Heart left ventricle (tissue), 13 donors: Measurements from ENCODE around the gene LMAN1L.

Experiments
- POLR2A ChIP-seq, 2 donors: fragments of 450-650 bp; IDR thresholded peaks; one replicate each; pipeline ENCODE4 v1.6.1; 2017; ENCODE audit warnings: antibody characterized with exemption in 2 of 2, mild to moderate bottlenecking in 2 of 2, moderate library complexity in 2 of 2
- TF ChIP-seq, protein P1 (sequence below), 12 donors: fragments of 200-600 bp; sonication (generic) in 4 of 12; IDR thresholded peaks; one replicate each; pipeline versions ENCODE4 v1.5.0 to v1.8.0; 2018 to 2022; ENCODE audit warnings: antibody characterized with exemption in 12 of 12, mild to moderate bottlenecking in 5 of 12
- donor health status: ischemic (EF 13 %, LVEDD 7.1; RV severe dilation, severe dysfunction).
- donor health status: DM: no; HTN: yes; CAD: no.
- donor health status: DM: no; HTN: no; CAD: no.
- donor health status: ischemic (EF 25% LVEDD 6.9; RV normal size, moderate dysfunction).
- donor health status: ischemic (EF 25% LVEDD 5.7; RV mildly dilated, moderate dysfunction).
- donor health status: ischemic (EF 35%, LVEDD 5.7; RV mildly dilated, moderate dysfunction).
- donor health status: nonischemic (EF 11% LVEDD 7.7; RV severe dilation, severe dysfunction).
- donor health status: DM: yes; HTN: yes; CAD: no.
- donor health status: PGD.
- donor health status: ischemic (EF 29% LVEDD 5.4; RV normal size, mild dysfunction).
- donor health status: nonischemic (EF 23%, LVEDD 6.1; RV moderate dilation, normal function).

DNA sequence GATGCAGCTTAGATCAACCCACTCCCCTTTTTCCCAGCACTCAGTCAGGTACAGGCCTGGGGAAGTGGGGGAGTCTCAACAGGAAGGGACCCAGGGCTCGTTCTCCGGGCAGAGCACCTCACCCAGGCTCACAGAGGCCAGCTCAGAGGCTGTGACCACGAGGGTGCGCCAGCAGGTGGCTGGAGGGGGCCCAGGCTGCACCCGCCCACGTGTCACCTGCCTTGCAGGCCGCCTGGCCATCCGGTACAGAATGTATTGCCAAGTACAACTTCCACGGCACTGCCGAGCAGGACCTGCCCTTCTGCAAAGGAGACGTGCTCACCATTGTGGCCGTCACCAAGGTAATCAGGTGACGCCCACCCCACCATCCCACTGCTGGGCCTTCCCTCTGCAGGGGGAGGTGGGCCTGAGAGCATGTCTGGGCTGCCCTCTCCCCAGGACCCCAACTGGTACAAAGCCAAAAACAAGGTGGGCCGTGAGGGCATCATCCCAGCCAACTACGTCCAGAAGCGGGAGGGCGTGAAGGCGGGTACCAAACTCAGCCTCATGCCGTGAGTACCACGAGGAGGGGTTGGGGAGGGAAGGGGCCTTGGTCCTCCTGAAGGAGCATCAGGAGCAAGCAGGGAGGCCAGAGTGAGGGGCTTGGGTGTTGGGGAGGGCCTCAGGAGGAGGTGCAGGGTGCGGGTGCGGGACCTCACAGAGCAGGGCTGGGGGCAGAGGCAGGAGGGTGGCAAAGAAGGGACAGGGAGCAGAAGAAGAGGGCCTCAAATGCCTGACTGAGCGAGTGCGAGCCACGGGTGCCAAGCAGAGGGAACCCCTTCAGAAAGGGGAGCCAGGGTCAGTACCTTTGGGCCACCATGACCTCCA lies 14.0 kb upstream of the LMAN1L start:
- no peak for TF ChIP-seq POLR2A (IDR thresholded peaks at IDR 0.05)
- TF ChIP-seq, protein P1, sequence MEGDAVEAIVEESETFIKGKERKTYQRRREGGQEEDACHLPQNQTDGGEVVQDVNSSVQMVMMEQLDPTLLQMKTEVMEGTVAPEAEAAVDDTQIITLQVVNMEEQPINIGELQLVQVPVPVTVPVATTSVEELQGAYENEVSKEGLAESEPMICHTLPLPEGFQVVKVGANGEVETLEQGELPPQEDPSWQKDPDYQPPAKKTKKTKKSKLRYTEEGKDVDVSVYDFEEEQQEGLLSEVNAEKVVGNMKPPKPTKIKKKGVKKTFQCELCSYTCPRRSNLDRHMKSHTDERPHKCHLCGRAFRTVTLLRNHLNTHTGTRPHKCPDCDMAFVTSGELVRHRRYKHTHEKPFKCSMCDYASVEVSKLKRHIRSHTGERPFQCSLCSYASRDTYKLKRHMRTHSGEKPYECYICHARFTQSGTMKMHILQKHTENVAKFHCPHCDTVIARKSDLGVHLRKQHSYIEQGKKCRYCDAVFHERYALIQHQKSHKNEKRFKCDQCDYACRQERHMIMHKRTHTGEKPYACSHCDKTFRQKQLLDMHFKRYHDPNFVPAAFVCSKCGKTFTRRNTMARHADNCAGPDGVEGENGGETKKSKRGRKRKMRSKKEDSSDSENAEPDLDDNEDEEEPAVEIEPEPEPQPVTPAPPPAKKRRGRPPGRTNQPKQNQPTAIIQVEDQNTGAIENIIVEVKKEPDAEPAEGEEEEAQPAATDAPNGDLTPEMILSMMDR (IDR thresholded peaks at IDR 0.05) = peak in 7 of 12 donors; percentile 7 to 33 (median 17)
